Hepatocyte (in vitro differentiated cells): ENCODE measurements around the gene BBS9.

Experiments used
- EZH2 ChIP-seq: fragments of 200-600 bp; sonication (generic); IDR thresholded peaks from 2 replicates; pipeline ENCODE4 v1.6.1; 2016; ENCODE audit warnings: antibody characterized with exemption, mild to moderate bottlenecking, borderline replicate concordance
- TF ChIP-seq, protein P1 (sequence below): fragments of 200-600 bp; sonication (generic); IDR thresholded peaks from 2 replicates; pipeline ENCODE4 v1.5.1; 2016; ENCODE audit warnings: antibody characterized with exemption, mild to moderate bottlenecking; ENCODE audit not compliant: poor library complexity

DNA sequence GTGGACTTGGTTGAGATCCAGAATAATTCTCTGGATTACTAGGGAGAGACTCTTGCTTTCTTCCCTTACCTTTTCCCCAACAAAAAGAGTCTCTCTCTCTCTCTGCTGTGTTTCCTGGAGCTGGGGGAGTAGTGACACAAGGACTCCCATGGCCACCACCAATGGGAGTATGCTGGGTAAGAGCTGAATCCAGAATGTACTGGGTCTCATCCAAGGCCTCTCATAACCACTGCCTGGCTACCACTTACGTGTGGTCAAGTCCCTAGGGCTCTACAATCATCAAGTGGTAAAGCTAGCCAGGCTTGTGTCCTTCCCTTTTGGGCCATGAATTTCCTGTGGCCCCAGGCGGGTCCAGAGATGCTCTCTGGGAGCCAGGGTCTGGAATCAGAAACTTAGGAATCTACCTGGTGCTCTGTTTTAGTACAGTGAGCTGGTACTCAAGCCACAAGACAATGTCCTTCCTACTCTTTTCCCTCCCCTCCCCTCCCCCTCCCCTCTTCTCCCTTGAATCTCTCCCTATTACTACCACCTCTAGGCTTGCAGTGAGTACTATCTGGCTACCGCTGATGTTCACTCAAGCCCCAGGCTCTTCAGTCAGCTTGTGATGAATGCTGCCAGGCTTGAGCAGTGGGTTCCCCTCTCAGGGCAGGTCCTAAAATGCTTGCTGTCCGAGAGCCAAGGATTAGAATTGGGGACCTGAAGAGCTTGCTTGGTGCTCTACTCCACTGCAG is 196.6 kb downstream of the BBS9 start:
- TF ChIP-seq, protein P1, sequence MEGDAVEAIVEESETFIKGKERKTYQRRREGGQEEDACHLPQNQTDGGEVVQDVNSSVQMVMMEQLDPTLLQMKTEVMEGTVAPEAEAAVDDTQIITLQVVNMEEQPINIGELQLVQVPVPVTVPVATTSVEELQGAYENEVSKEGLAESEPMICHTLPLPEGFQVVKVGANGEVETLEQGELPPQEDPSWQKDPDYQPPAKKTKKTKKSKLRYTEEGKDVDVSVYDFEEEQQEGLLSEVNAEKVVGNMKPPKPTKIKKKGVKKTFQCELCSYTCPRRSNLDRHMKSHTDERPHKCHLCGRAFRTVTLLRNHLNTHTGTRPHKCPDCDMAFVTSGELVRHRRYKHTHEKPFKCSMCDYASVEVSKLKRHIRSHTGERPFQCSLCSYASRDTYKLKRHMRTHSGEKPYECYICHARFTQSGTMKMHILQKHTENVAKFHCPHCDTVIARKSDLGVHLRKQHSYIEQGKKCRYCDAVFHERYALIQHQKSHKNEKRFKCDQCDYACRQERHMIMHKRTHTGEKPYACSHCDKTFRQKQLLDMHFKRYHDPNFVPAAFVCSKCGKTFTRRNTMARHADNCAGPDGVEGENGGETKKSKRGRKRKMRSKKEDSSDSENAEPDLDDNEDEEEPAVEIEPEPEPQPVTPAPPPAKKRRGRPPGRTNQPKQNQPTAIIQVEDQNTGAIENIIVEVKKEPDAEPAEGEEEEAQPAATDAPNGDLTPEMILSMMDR = no peak
- TF ChIP-seq EZH2 = no peak
